Activated CD4-positive, alpha-beta T cell treated with anti-CD3 and anti-CD28 coated beads, Interleukin-2, amount 50 U/mL, for 48 hours (primary cell): ENCODE data around the gene KCNIP1.

Experiments
- DNase-seq, 2 experiments: peaks; one replicate each; pipeline ENCODE4 v3.0.0-alpha.2; 2020

Gene KCNIP1

GRCh38 chr5:170509348-170509660 is 5.5 kb downstream of the KCNIP1 start:
- DNase-seq: no peak

- DNase-seq: no peak
Observed at GRCh38 chr5:170510126-170510525, 6.3 kb downstream of the KCNIP1 start.

GRCh38 chr5:170510559-170510958 is 6.7 kb downstream of the KCNIP1 start:
- no peak for DNase-seq

GRCh38 chr5:170511551-170512258 is 7.9 kb downstream of the KCNIP1 start:
- no peak for DNase-seq

- no peak for DNase-seq
Observed at GRCh38 chr5:170513856-170514525, 10.2 kb downstream of the KCNIP1 start.

- no peak for DNase-seq
Observed at GRCh38 chr5:170517411-170517810, 13.6 kb downstream of the KCNIP1 start.

GRCh38 chr5:170518277-170518676 is 14.5 kb downstream of the KCNIP1 start:
- DNase-seq: no peak

GRCh38 chr5:170519549-170519948 is 15.7 kb downstream of the KCNIP1 start:
- no peak for DNase-seq

GRCh38 chr5:170520372-170520771 is 16.6 kb downstream of the KCNIP1 start:
- no peak for DNase-seq

- no peak for DNase-seq
Observed at GRCh38 chr5:170522211-170523141, 18.7 kb downstream of the KCNIP1 start.

- DNase-seq: no peak
Observed at GRCh38 chr5:170523142-170523551, 19.3 kb downstream of the KCNIP1 start.

- no peak for DNase-seq
Observed at GRCh38 chr5:170523830-170524229, 20.0 kb downstream of the KCNIP1 start.

GRCh38 chr5:170524576-170524975 is 20.8 kb downstream of the KCNIP1 start:
- DNase-seq: no peak

GRCh38 chr5:170525470-170526211 is 21.8 kb downstream of the KCNIP1 start:
- DNase-seq: no peak

- no peak for DNase-seq
Observed at GRCh38 chr5:170527991-170528390, 24.2 kb downstream of the KCNIP1 start.

- DNase-seq: no peak
Observed at GRCh38 chr5:170528976-170529375, 25.2 kb downstream of the KCNIP1 start.

- DNase-seq: no peak
Observed at GRCh38 chr5:170532935-170533334, 29.1 kb downstream of the KCNIP1 start.

- DNase-seq: no peak
Observed at GRCh38 chr5:170533383-170533782, 29.6 kb downstream of the KCNIP1 start.

GRCh38 chr5:170534177-170534576 is 30.4 kb downstream of the KCNIP1 start:
- no peak for DNase-seq

GRCh38 chr5:170534941-170535340 is 31.1 kb downstream of the KCNIP1 start:
- no peak for DNase-seq

- DNase-seq: no peak
Observed at GRCh38 chr5:170536525-170536924, 32.7 kb downstream of the KCNIP1 start.

- DNase-seq: no peak
Observed at GRCh38 chr5:170537451-170538095, 33.8 kb downstream of the KCNIP1 start.

- no peak for DNase-seq
Observed at GRCh38 chr5:170538096-170538465, 34.3 kb downstream of the KCNIP1 start.
